Liver (tissue), 9 donors: Measurements from ENCODE around the gene SFMBT2. TPM values are rescaled to one million over a fixed set of nuclear protein-coding genes. Genes with fewer than 3 reads are reported as not detected.

Source experiments
- DNase-seq: peaks from one replicate; pipeline ENCODE4 v3.0.0-alpha.2; 2017; ENCODE audit warnings: low spot score
- H3K27ac ChIP-seq, 2 donors: one replicate each; pipeline ENCODE4 v1.7.0; 2013; ENCODE audit warnings: inconsistent platforms in 2 of 2, low read length in 2 of 2, control low read depth in 1 of 2, low read depth in 1 of 2, mild to moderate bottlenecking in 1 of 2
- H3K27me3 ChIP-seq, 4 donors: one replicate each; pipeline versions ENCODE4 v1.6.1 to v1.7.0; 2013; ENCODE audit warnings: low read length in 3 of 4, inconsistent platforms in 1 of 4, mild to moderate bottlenecking in 1 of 4, moderate library complexity in 1 of 4; ENCODE audit not compliant: control insufficient read depth in 4 of 4, insufficient read depth in 4 of 4
- H3K36me3 ChIP-seq, 4 donors: one replicate each; pipeline versions ENCODE4 v1.6.1 to v1.7.0; 2013; ENCODE audit warnings: low read length in 3 of 4, mild to moderate bottlenecking in 3 of 4, low read depth in 1 of 4, moderate library complexity in 1 of 4; ENCODE audit not compliant: control insufficient read depth in 4 of 4, insufficient read depth in 3 of 4
- H3K4me1 ChIP-seq, 4 donors: one replicate each; pipeline versions ENCODE4 v1.6.1 to v1.7.0; 2013; ENCODE audit warnings: low read length in 3 of 4, mild to moderate bottlenecking in 3 of 4, moderate library complexity in 1 of 4; ENCODE audit not compliant: control insufficient read depth in 4 of 4, insufficient read depth in 4 of 4
- H3K4me3 ChIP-seq, 3 donors: one replicate each; pipeline versions ENCODE4 v1.6.1 to v1.7.0; 2013; ENCODE audit warnings: low read length in 3 of 3, control low read depth in 1 of 3, low read depth in 1 of 3, mild to moderate bottlenecking in 1 of 3
- H3K9ac ChIP-seq, 2 donors: one replicate each; pipeline ENCODE4 v1.7.0; 2013; ENCODE audit warnings: low read length in 2 of 2, mild to moderate bottlenecking in 2 of 2, moderate library complexity in 2 of 2, control low read depth in 1 of 2, low read depth in 1 of 2
- H3K9me3 ChIP-seq, 4 donors: one replicate each; pipeline versions ENCODE4 v1.6.1 to v1.7.0; 2013; ENCODE audit warnings: low read length in 3 of 4; ENCODE audit not compliant: control insufficient read depth in 4 of 4
- EGR1 ChIP-seq, 2 donors: IDR thresholded peaks; 2 replicates each; pipeline ENCODE4 v1.6.1; 2016 to 2018; ENCODE audit warnings: antibody characterized with exemption in 2 of 2, low read depth in 2 of 2
- FOXA1 ChIP-seq: IDR thresholded peaks from 2 replicates; pipeline ENCODE4 v1.6.1; 2016; ENCODE audit warnings: antibody characterized with exemption
- FOXA2 ChIP-seq: IDR thresholded peaks from 2 replicates; pipeline ENCODE4 v1.6.1; 2016; ENCODE audit warnings: antibody characterized with exemption
- GABPA ChIP-seq, 2 donors: IDR thresholded peaks in 1 of 2; conservative IDR thresholded peaks in 1 of 2; 2 replicates each; pipeline ENCODE4 v1.6.1; 2016; ENCODE audit warnings: antibody characterized with exemption in 2 of 2, mild to moderate bottlenecking in 1 of 2, moderate library complexity in 1 of 2
- HNF4A ChIP-seq, 2 donors: conservative IDR thresholded peaks; 2 replicates each; pipeline ENCODE4 v1.6.1; 2016; ENCODE audit warnings: antibody characterized with exemption in 2 of 2, mild to moderate bottlenecking in 2 of 2
- HNF4G ChIP-seq: IDR thresholded peaks from 2 replicates; pipeline ENCODE4 v1.6.1; 2016; ENCODE audit warnings: antibody characterized with exemption
- JUND ChIP-seq, 2 donors: IDR thresholded peaks; 2 replicates each; pipeline ENCODE4 v1.6.1; 2016; ENCODE audit warnings: antibody characterized with exemption in 2 of 2
- NR2F2 ChIP-seq: IDR thresholded peaks from 2 replicates; pipeline ENCODE4 v1.6.1; 2016; ENCODE audit warnings: antibody characterized with exemption
- RAD21 ChIP-seq, 2 donors: IDR thresholded peaks; 2 replicates each; pipeline ENCODE4 v1.6.1; 2016; ENCODE audit warnings: antibody characterized with exemption in 2 of 2, mild to moderate bottlenecking in 2 of 2
- RXRA ChIP-seq, 2 donors: IDR thresholded peaks; 2 replicates each; pipeline ENCODE4 v1.6.1; 2017 to 2018; ENCODE audit warnings: antibody characterized with exemption in 2 of 2, mild to moderate bottlenecking in 1 of 2
- SP1 ChIP-seq: IDR thresholded peaks from 2 replicates; pipeline ENCODE4 v1.6.1; 2018; ENCODE audit warnings: antibody characterized with exemption, mild to moderate bottlenecking
- TAF1 ChIP-seq: conservative IDR thresholded peaks from 2 replicates; pipeline ENCODE4 v1.6.1; 2016; ENCODE audit warnings: antibody characterized with exemption, mild to moderate bottlenecking
- YY1 ChIP-seq: IDR thresholded peaks from 2 replicates; pipeline ENCODE4 v1.6.1; 2016; ENCODE audit warnings: antibody characterized with exemption, mild to moderate bottlenecking
- WGBS: extraction: QIAGEN DNeasy Blood & Tissue Kit; methylation state at CpG from one replicate; pipeline ENCODE4 v1.1.7; 2013; 5-methylcytosine and 5-hydroxymethylcytosine counted together
- polyA plus RNA-seq, 2 donors: library from polyadenylated mRNA; stranded (reverse) in 1 of 2; unstranded in 1 of 2; fragments of 200-250 nt in 1 of 2; fragments of >200 nt in 1 of 2; fragmentation: Nextera tagmentation in 1 of 2; extraction: Ambion mirVana in 1 of 2; gene quantifications; one replicate each; pipeline versions ENCODE4 v1.2.1 to v1.2.3, GENCODE V29; 2013 to 2015
- total RNA-seq, 2 donors: library from RNA; depleted of rRNA; stranded (reverse); fragments of >200 nt; gene quantifications; one replicate each; pipeline ENCODE4 v1.2.3, GENCODE V29; 2014
- TF ChIP-seq, protein P1 (sequence below): IDR thresholded peaks from 2 replicates; pipeline ENCODE4 v1.6.1; 2016; ENCODE audit warnings: antibody characterized with exemption
- TF ChIP-seq, protein P2 (sequence below): IDR thresholded peaks from 2 replicates; pipeline ENCODE4 v1.6.1; 2016; ENCODE audit warnings: antibody characterized with exemption
- TF ChIP-seq, protein P3 (sequence below): IDR thresholded peaks from 2 replicates; pipeline ENCODE4 v1.6.1; 2016; ENCODE audit warnings: antibody characterized with exemption, mild to moderate bottlenecking
- TF ChIP-seq, protein P4 (sequence below): IDR thresholded peaks from 2 replicates; pipeline ENCODE4 v1.6.1; 2016; ENCODE audit warnings: antibody characterized with exemption
- TF ChIP-seq, protein P5 (sequence below): fragments of 150-350 bp; IDR thresholded peaks from 2 replicates; pipeline ENCODE4 v1.5.1; 2017; ENCODE audit warnings: improper control_type of control experiment, low read depth, low read length; ENCODE audit not compliant: missing input control
- donor health status: healthy.
- donor health status: healthy.
- donor health status: healthy.
- donor health status: healthy.
- donor health status: healthy.

SFMBT2 gene
- total and polyA plus RNA-seq, 4 donors, result 0.46 to 2.8 (median 1.5) TPM

DNA sequence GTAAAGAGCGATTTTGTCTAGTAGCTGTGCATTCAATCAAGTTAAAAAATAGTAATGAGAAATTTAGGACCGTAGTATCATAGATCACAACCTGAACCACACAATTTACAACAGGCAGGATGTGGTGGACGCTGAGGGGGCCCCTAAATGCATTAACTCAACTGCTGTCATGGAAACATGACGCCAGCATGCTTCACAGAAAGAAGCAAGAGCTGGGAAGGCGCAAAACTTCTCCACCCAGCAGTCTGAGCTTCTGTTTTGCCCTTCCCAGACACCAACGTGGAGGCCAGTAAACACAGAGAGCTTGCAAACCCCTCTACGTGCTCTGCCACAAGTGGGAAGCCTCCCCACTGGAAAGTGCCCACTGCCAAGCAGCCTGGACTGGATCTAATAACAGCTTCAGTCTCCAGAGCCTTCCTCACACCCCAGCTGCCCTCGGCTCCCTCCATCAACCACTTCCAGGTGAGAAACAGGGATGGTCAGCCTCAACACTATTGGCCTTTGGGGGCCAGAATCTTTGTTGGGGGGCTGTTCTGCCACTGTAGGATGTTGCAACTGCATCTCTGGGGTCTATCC, 151.8 kb downstream of the SFMBT2 start:
- no peaks in the 10 kb centered on the region for H3K36me3 ChIP-seq
- WGBS, result 68% methylated on average over 8 of the region's 8 CpGs
- H3K27me3 ChIP-seq, result no peaks in the 10 kb centered on the region
- no peak overlapping the region for H3K9ac ChIP-seq
- DNase-seq, result no peak
- TF ChIP-seq, protein P1, sequence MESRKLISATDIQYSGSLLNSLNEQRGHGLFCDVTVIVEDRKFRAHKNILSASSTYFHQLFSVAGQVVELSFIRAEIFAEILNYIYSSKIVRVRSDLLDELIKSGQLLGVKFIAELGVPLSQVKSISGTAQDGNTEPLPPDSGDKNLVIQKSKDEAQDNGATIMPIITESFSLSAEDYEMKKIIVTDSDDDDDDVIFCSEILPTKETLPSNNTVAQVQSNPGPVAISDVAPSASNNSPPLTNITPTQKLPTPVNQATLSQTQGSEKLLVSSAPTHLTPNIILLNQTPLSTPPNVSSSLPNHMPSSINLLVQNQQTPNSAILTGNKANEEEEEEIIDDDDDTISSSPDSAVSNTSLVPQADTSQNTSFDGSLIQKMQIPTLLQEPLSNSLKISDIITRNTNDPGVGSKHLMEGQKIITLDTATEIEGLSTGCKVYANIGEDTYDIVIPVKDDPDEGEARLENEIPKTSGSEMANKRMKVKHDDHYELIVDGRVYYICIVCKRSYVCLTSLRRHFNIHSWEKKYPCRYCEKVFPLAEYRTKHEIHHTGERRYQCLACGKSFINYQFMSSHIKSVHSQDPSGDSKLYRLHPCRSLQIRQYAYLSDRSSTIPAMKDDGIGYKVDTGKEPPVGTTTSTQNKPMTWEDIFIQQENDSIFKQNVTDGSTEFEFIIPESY, result no peak
- H3K9me3 ChIP-seq, result no peaks in the 10 kb centered on the region
- H3K4me1 ChIP-seq, result no peaks in the 10 kb centered on the region
- H3K27ac ChIP-seq, result no peak overlapping the region
- no peak overlapping the region for H3K4me3 ChIP-seq

DNA sequence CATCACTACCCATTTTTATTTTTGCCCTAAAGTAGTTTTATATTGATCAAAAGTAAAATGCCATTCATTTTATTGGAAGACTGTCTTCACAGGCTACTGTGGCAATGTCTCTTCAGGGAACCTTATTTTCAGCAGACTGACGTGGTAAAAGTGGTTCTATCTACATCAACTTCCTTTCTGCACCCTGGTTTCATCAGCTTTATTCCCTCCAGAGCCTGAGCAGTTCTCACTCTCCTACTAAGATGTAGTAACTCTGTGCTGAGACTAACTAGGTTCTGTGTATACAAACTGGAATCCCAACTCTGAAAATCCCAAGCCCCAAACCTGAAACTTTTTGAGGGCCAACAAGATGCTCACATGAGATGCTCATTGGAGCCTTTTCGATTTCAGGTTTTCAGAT, 155.3 kb downstream of the SFMBT2 start:
- no peaks in the 10 kb centered on the region for H3K9me3 ChIP-seq
- no peaks in the 10 kb centered on the region for H3K27me3 ChIP-seq
- no peaks in the 10 kb centered on the region for H3K4me1 ChIP-seq
- no peak for DNase-seq
- H3K36me3 ChIP-seq, result no peaks in the 10 kb centered on the region
- H3K4me3 ChIP-seq, result no peak overlapping the region
- WGBS, result 63% methylated on average over 2 of the region's 2 CpGs
- H3K27ac ChIP-seq, result no peak overlapping the region
- TF ChIP-seq TAF1, result no peak
- TF ChIP-seq HNF4G, result no peak
- TF ChIP-seq, protein P2, sequence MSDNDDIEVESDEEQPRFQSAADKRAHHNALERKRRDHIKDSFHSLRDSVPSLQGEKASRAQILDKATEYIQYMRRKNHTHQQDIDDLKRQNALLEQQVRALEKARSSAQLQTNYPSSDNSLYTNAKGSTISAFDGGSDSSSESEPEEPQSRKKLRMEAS, result no peak
- TF ChIP-seq, protein P3, sequence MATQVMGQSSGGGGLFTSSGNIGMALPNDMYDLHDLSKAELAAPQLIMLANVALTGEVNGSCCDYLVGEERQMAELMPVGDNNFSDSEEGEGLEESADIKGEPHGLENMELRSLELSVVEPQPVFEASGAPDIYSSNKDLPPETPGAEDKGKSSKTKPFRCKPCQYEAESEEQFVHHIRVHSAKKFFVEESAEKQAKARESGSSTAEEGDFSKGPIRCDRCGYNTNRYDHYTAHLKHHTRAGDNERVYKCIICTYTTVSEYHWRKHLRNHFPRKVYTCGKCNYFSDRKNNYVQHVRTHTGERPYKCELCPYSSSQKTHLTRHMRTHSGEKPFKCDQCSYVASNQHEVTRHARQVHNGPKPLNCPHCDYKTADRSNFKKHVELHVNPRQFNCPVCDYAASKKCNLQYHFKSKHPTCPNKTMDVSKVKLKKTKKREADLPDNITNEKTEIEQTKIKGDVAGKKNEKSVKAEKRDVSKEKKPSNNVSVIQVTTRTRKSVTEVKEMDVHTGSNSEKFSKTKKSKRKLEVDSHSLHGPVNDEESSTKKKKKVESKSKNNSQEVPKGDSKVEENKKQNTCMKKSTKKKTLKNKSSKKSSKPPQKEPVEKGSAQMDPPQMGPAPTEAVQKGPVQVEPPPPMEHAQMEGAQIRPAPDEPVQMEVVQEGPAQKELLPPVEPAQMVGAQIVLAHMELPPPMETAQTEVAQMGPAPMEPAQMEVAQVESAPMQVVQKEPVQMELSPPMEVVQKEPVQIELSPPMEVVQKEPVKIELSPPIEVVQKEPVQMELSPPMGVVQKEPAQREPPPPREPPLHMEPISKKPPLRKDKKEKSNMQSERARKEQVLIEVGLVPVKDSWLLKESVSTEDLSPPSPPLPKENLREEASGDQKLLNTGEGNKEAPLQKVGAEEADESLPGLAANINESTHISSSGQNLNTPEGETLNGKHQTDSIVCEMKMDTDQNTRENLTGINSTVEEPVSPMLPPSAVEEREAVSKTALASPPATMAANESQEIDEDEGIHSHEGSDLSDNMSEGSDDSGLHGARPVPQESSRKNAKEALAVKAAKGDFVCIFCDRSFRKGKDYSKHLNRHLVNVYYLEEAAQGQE, result no peak
- no peak for TF ChIP-seq FOXA1
- no peak for TF ChIP-seq SP1
- no peak for TF ChIP-seq RXRA (IDR thresholded peaks at IDR 0.05)
- no peak for TF ChIP-seq EGR1 (IDR thresholded peaks at IDR 0.05; ENCODE audit: low read depth in 2 of 2)
- TF ChIP-seq, protein P1, result no peak
- TF ChIP-seq NR2F2, result no peak
- no peak for TF ChIP-seq JUND (IDR thresholded peaks at IDR 0.05)
- TF ChIP-seq RAD21 (IDR thresholded peaks at IDR 0.05), result no peak
- TF ChIP-seq, protein P4, sequence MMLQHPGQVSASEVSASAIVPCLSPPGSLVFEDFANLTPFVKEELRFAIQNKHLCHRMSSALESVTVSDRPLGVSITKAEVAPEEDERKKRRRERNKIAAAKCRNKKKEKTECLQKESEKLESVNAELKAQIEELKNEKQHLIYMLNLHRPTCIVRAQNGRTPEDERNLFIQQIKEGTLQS, result no peak
- TF ChIP-seq, protein P5, sequence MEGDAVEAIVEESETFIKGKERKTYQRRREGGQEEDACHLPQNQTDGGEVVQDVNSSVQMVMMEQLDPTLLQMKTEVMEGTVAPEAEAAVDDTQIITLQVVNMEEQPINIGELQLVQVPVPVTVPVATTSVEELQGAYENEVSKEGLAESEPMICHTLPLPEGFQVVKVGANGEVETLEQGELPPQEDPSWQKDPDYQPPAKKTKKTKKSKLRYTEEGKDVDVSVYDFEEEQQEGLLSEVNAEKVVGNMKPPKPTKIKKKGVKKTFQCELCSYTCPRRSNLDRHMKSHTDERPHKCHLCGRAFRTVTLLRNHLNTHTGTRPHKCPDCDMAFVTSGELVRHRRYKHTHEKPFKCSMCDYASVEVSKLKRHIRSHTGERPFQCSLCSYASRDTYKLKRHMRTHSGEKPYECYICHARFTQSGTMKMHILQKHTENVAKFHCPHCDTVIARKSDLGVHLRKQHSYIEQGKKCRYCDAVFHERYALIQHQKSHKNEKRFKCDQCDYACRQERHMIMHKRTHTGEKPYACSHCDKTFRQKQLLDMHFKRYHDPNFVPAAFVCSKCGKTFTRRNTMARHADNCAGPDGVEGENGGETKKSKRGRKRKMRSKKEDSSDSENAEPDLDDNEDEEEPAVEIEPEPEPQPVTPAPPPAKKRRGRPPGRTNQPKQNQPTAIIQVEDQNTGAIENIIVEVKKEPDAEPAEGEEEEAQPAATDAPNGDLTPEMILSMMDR, result no peak
- TF ChIP-seq YY1, result no peak
- TF ChIP-seq GABPA (IDR thresholded peaks at IDR 0.05 in 1 of 2, conservative IDR thresholded peaks at IDR 0.05 in 1 of 2), result no peak
- TF ChIP-seq FOXA2, result no peak
- TF ChIP-seq HNF4A (conservative IDR thresholded peaks at IDR 0.05), result no peak
- no peak overlapping the region for H3K9ac ChIP-seq
